ENCODE data around the gene CYRIA. TPM values are rescaled to one million over a fixed set of nuclear protein-coding genes. Genes with fewer than 3 reads are reported as not detected.

CYRIA gene
- total RNA-seq, 4 donors from 2014 or later = 19.0 to 27.4 (median 20.9) TPM

GRCh38 chr2:16691261-16691660 lies 25.6 kb upstream of the CYRIA start:
- no peak for TF ChIP-seq CTCF (IDR thresholded peaks at IDR 0.05; ENCODE audit: low read depth)

GRCh38 chr2:16687955-16688354 lies 22.3 kb upstream of the CYRIA start:
- no peak for TF ChIP-seq CTCF (IDR thresholded peaks at IDR 0.05; ENCODE audit: low read depth)

GRCh38 chr2:16687222-16687621 lies 21.6 kb upstream of the CYRIA start:
- TF ChIP-seq CTCF (IDR thresholded peaks at IDR 0.05; ENCODE audit: low read depth) = no peak

GRCh38 chr2:16686641-16687040 lies 21.0 kb upstream of the CYRIA start:
- TF ChIP-seq CTCF (IDR thresholded peaks at IDR 0.05; ENCODE audit: low read depth) = no peak

GRCh38 chr2:16685340-16685715 lies 19.7 kb upstream of the CYRIA start:
- TF ChIP-seq CTCF (IDR thresholded peaks at IDR 0.05; ENCODE audit: low read depth) = no peak

- no peak for TF ChIP-seq CTCF (IDR thresholded peaks at IDR 0.05; ENCODE audit: low read depth)
Measured at GRCh38 chr2:16684676-16685339, 19.2 kb upstream of the CYRIA start.

- no peak for TF ChIP-seq CTCF (IDR thresholded peaks at IDR 0.05; ENCODE audit: low read depth)
Measured at GRCh38 chr2:16683576-16683975, 17.9 kb upstream of the CYRIA start.
